T47D (cell line): ENCODE results near the gene C4A.
"Not testable (repeated sequence)": the region's sequence is repeated elsewhere in the genome, so short reads cannot be mapped to it uniquely, and the experiment has no call there.

Source experiments
- DNase-seq, 2 experiments: peaks; one replicate each; pipeline versions ENCODE4 v3.0.0 to v3.0.0-alpha.2; 2011 to 2012; ENCODE audit warnings: low read depth in 1 of 2, low spot score in 1 of 2
- JUND ChIP-seq: IDR thresholded peaks from 2 replicates; pipeline ENCODE4 v1.6.1; 2012; ENCODE audit warnings: low read depth
- in situ Hi-C: cut with HindIII; loops from 2 replicates; pipeline ENCODE4 v1.10.0; 2016; ENCODE audit warnings: low sequenced_read_pairs, low pct_unique_long_range_greater_than_20kb

Gene C4A

DNA sequence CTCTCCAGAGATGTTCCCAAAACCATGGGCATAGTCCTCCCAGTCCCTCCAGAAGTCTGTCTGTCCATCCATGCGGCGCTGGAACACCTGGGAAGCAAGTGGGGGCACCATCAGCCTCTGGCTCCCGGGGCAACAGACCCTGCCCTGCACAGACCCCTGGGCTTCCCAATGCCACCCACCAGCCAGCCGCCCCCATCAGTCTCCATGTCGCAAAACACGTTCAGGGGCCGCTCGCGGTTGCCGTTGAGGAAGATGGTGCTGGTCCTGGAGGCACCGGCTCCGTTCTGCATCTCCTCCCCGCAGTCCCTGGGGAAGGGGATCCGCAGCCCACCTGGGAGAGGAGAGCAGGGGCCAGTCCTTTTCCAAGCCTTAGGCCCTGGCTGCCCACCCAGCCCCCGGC is 60.4 kb downstream of the C4A start:
- DNase-seq, in situ Hi-C loops: not testable (repeated sequence)

DNA sequence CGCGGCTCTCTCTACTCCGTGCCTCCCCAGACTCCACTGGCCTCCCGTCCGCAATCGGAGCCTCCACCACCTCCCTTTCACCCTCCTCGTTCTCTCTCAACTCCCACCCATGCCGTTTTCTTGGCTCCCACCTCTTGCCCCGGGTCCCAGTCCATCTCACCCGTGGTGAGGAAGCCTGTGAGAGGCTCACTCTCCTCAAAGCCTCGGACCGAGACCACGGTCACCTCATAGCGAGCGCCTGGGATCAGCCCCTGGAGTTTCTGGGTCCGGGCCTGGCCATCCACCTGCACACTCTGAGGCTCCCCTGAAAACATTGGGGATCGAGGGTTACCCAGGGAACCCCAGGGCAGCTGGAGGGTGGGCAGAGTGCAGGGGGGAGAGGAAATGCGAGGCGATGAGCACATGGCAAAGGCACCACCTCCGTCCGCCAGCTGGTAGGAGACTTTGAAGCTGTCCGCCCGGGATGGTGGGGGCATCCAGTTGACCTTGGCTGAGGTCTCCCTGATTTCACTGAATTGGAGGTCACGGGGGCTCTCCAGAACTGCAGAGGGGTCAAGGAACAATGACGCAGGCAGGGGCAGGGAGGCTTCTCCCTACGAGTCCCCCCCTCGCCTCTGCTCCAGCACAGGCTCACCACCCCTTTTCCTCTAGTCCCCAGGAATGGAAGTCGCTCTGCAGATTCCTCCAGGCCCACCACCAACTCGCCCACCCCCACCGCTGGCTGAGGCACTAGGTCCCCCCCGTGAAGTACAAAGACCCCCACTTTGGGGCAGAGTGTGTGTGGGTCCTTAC is 61.9 kb downstream of the C4A start:
- DNase-seq, in situ Hi-C loops: not testable (repeated sequence)

DNA sequence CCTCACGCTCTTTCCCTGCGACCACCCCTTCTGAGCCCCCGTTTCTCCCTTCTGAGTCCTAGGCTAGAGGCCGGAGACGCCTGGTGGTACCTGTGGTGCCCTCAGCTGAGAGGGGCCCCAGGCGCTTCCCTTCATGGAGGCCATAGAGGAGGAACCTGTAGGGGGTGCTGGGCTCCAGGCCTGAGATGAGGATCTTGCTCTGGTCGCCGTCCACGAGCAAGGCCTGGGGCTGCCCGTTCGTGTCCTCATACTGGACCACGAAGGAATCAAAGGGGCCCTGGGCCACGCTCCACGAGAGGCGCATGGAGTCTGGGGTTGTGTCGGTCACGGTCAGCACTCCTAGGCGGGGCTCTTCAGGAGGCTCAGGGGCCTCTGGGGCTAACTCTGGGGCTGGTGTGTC is 63.1 kb downstream of the C4A start:
- in situ Hi-C loops, DNase-seq: not testable (repeated sequence)

DNA sequence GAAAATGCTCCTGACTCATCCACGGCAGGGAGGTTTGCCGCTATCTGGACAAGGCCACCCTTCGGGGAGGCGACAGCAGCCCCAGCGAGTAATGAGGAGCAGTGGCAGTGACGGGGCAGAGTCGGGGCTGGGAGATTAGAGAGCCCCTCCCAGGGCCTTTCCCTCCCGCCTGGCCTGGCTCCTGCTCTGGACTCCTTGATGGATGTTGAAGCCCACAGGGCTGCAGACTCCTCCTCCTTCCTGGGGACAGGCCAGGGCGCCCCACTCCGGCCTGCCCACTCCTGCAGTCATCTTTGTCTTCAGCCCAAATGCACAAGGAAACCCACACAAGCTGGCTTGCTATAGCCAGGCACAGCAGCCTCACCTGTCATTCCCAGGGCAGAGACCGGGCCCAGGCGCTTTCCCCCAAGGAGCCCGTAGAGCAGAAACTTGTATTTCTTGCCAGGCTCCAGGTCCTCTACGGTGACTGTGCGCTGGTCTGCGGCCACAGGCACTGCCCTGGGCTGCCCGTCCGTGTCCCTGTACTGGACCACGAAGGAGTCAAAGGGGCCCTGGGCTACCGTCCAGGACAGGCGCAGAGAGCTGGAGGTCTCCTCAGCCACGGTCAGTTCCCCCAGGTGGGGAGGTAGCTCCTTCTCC is 64.1 kb downstream of the C4A start:
- in situ Hi-C loops, result no loop called here
- DNase-seq, result no peak
- no peak for TF ChIP-seq JUND

DNA sequence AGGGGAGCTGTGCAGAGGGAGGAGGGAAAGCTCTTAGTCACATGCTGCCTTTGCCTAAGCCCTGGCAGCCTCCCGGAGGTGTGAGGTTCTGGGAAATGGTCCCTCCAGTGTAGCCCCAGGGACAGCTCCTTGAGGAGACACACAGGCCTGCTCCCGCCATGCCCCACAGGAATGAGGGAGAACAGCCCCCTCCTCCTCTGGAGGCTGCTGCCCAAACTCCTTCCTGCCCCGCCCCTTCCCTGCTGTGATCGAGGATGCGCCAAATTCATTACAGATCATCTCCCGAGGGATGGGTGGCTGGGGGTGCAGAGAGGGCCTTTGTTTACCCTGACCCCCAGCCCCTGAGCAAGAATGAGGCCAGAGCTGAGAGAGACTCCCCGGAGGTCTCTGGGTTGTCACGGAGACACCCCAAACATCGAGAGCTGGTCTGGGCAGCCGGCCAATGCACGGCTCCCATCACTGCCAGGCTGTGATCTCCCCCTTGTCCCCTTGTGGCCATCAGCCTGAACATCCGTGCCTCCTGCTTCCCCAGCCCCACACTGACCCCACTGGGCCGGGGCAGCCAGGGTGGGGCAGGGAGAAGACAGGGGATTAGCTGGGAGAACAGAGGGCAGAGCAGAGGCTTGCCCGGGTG is 64.7 kb downstream of the C4A start:
- no peak for TF ChIP-seq JUND
- no peak for DNase-seq
- in situ Hi-C loops, result no loop called here

DNA sequence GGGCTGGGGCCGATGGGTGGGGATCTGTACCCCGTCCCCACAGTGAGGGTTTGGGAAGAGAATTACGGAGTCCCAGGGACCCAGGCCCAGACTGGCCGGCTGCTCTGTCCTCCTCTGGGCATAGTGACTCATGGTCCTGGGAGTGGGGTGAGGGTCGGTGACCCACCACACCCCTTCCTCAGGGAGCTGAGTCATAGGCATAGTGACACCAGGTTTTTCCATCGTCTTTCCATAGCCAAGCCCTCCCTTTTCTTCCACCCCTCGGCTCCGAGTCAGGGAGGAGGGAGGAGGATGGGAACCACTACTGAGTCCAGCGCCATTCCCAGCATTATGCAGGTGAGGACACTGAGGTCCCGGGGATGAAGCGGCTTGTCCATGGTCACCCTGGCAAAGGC is 65.2 kb downstream of the C4A start:
- DNase-seq, result no peak
- TF ChIP-seq JUND, result no peak
- in situ Hi-C loops, result no loop called here

DNA sequence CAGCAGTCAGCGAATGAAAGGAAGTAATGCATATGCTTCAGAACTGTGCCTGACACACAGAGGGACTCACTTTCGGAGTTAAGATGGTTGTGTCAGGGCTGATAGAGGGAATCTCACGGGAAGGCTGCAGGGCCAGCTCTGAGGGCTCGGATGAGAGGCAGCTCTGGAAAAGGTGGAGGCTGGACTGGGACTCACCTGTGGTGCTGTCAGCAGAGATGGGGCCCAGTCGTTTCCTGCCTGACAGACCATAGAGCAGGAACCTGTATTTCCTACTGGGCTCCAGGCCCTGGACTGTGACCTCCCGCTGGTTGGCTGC is 65.6 kb downstream of the C4A start:
- in situ Hi-C loops, result no loop called here
- TF ChIP-seq JUND, result no peak
- no peak for DNase-seq

DNA sequence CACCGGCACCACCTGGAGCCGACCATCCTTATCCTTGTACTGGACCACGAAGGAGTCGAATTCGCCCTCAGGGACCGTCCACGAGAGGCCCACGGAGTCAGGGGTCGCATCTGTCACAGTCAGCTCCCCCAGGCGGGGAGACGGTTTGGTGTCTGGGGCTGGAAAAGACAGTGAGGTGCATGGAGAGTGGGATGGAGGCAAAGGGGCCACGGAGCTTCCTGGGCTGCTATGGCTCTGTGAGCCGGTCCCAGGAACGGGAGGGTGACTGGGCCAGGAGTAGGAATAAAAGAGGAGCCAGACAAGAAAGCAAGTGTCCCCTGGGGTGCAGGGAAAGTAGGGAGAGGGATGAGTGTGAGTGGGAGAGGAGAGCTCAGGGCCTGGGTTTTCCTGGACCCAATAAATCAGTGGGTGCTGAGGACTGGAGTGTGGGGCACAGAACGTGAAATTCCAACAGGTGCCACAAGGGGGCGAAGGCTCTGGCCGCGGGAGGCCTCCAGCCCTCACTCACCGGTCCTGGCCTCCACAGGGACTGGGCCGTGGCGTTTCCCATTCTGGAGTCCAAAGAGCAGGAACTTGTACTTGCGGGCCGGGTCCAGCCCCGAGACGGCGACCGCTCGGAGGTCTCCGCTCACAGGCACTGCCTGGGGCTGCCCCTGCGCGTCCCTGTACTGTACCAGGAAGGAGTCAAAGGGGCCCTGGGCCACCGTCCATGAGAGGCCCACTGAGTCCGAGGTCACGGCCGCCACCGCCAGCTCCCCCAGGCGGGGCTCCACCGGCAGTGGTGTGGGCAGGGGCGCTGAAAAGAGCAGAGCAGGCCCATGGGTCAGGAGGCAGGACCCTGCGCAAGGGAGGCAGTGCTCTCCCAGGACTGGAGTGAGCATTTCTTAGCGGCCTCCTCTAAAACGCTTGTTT is 66.3 kb downstream of the C4A start:
- TF ChIP-seq JUND, result no peak
- in situ Hi-C loops, result no loop called here
- peak; percentile 56 to 75 for DNase-seq

DNA sequence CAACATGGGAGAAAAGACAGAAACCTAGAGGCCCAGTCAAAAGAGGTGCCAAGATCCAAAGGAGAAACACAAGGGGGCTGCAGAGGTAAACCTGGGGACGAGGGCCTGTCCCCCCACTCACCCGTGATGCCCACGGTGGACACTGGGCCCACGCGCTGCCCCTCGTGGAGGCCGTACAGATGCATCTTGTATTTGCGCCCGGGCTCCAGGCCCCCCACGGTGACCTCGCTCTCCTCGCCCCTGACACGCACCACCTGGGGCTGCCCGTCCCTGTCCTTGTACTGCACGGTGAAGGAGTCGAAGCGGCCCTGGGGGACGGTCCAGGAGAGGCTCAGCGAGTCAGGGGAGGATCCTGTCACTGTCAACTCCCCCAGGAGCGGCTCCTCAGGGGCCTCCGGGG is 67.3 kb downstream of the C4A start:
- in situ Hi-C loops, result not testable (repeated sequence)

DNA sequence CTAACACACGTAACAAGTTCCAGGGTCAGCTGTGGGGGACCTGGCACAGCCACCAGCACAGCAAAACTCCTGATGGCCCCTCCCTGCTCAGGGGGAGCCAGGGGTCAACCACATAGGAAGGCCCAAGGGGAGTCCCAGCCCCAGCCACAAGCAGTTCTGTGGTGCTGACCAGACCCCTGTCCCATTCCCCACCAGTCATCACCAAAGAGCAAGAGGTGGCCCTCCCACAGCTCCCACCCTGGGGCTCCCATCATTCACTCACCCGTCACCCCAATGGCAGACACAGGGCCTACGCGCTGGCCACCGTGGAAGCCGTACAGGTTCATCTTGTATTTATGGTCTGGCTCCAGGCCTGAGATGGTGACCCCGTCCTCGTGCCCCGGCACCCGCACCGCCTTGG is 67.9 kb downstream of the C4A start:
- DNase-seq, in situ Hi-C loops: not testable (repeated sequence)

More for the DNA sequence above, 67.3 kb downstream of the C4A start:
- not testable (repeated sequence) for DNase-seq

DNA sequence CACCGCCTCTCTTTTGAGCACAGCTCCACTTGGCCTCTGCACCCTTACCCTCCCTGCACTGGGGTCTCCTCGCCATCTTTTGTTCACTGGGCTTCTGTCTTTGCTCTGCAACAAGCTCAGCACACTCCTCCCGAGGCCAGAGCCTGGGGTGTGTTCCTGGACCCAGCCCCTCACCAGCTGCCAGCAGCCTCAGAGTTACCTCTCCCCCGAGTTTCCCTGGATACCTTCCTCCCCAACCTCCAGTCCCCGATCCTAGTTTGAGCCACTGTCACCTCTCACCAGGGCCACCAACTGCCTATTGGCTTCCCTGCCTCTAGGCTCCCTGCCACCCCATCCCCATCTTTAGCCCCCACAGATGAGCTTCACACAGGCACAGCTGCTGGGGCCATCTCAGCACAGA is 68.7 kb downstream of the C4A start:
- DNase-seq, result no peak
- in situ Hi-C loops, result no loop called here
- no peak for TF ChIP-seq JUND
